ENCODE results near the gene KRT73. TPM values are rescaled to one million over a fixed set of nuclear protein-coding genes. Genes with fewer than 3 reads are reported as not detected.

The KRT73 gene
- total RNA-seq, 3 donors from 2014 or later (not counting 1 experiment from before 2014, with no cell fraction given), result 12.4 to 92.9 (median 23.3) TPM

DNA sequence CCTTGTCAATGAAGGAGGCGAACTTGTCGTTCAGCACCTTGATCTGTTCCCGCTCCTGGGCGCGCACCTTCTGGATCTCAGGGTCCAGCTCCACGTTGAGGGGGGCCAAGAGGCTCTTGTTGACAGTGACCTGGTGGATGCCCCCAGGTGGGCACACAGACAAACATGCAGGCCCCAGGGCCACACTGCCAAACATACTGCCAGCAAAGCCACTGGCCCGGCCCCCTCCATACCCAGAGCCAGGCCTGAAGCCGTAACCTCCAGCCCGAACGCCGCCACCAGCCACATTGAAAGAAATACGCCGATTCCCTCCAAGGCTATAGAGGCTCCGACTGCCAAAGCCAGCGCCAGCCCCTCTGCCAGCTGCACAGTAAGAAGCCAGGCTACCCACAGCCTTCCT, 45.1 kb downstream of the KRT73 start:
- no peaks in the 10 kb centered on the region for H3K36me3 Mint-ChIP-seq
- no peaks in the 10 kb centered on the region for H3K36me3 ChIP-seq (ENCODE audit: control insufficient read depth, insufficient read depth, low read length)
- H3K4me3 ChIP-seq (ENCODE audit: low read length), result no peak overlapping the region
- intact Hi-C loops (cut with micrococcal nuclease), result no loop called here
- TF ChIP-seq, protein P1, sequence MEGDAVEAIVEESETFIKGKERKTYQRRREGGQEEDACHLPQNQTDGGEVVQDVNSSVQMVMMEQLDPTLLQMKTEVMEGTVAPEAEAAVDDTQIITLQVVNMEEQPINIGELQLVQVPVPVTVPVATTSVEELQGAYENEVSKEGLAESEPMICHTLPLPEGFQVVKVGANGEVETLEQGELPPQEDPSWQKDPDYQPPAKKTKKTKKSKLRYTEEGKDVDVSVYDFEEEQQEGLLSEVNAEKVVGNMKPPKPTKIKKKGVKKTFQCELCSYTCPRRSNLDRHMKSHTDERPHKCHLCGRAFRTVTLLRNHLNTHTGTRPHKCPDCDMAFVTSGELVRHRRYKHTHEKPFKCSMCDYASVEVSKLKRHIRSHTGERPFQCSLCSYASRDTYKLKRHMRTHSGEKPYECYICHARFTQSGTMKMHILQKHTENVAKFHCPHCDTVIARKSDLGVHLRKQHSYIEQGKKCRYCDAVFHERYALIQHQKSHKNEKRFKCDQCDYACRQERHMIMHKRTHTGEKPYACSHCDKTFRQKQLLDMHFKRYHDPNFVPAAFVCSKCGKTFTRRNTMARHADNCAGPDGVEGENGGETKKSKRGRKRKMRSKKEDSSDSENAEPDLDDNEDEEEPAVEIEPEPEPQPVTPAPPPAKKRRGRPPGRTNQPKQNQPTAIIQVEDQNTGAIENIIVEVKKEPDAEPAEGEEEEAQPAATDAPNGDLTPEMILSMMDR (IDR thresholded peaks at IDR 0.05), result no peak
- no peaks in the 10 kb centered on the region for H3K9me3 Mint-ChIP-seq
- peaks cover 10% of the 10 kb centered on the region for H3K27me3 ChIP-seq (ENCODE audit: control insufficient read depth, insufficient read depth, low read length)
- H3K4me3 Mint-ChIP-seq, result no peak overlapping the region
- peaks cover 43% of the 10 kb centered on the region for H3K4me1 ChIP-seq (ENCODE audit: control insufficient read depth, insufficient read depth, low read length)
- peaks cover 12 to 30% of the 10 kb centered on the region in 2 donors for H3K27me3 Mint-ChIP-seq (ENCODE audit: low read depth in 2 of 2)
- ATAC-seq (no peak), DNase-seq (no peak)
- H3K27ac ChIP-seq (ENCODE audit: low read length), result no peak overlapping the region
- no peaks in the 10 kb centered on the region for H3K9me3 ChIP-seq (ENCODE audit: control insufficient read depth, insufficient read depth, low read length)
- peaks cover 39 to 40% of the 10 kb centered on the region in 2 donors for H3K4me1 Mint-ChIP-seq
- H3K27ac Mint-ChIP-seq, result peak overlapping the region in 1 of 2 donors; percentile 12
- 96% methylated on average over 15 of the region's 15 CpGs for WGBS (ENCODE audit: insufficient coverage)

- intact Hi-C loops (cut with micrococcal nuclease), result no loop called here
- DNase-seq, result no peak
- no peak for ATAC-seq
Measured at GRCh38 chr12:52570511-52570910, 47.8 kb downstream of the KRT73 start.

GRCh38 chr12:52568111-52568510, 50.2 kb downstream of the KRT73 start:
- Mint-ChIP-seq H3K36me3 (no peaks in the 10 kb centered on the region), H3K27ac (peak overlapping the region; percentile 91 to 97), H3K27me3 (ENCODE audit: low read depth in 2 of 2) (peaks cover 9 to 22% of the 10 kb centered on the region in 2 donors), H3K4me1 (peaks cover 55 to 57% of the 10 kb centered on the region in 2 donors), H3K4me3 (peak overlapping the region; percentile 93), H3K9me3 (no peaks in the 10 kb centered on the region)
- Histone ChIP-seq H3K27me3 (ENCODE audit: control insufficient read depth, insufficient read depth, low read length) (peaks cover 8% of the 10 kb centered on the region), H3K36me3 (ENCODE audit: control insufficient read depth, insufficient read depth, low read length) (no peaks in the 10 kb centered on the region), H3K9me3 (ENCODE audit: control insufficient read depth, insufficient read depth, low read length) (no peaks in the 10 kb centered on the region), H3K27ac (ENCODE audit: low read length) (peak overlapping the region; percentile 94), H3K4me3 (ENCODE audit: low read length) (no peak overlapping the region), H3K4me1 (ENCODE audit: control insufficient read depth, insufficient read depth, low read length) (peaks cover 45% of the 10 kb centered on the region)
- TF ChIP-seq, protein P1 (IDR thresholded peaks at IDR 0.05), result no peak
- DNase-seq (no peak), ATAC-seq (no peak)
- intact Hi-C loops (cut with micrococcal nuclease), result loop anchor here (5.0 kb wide), 2 partner anchors 216 to 304 kb away; no protein-coding TSS in a partner anchor
- 91% methylated on average over 12 of the region's 12 CpGs for whole genome bisulfite sequencing (ENCODE audit: insufficient coverage)

More at GRCh38 chr12:52570511-52570910, 47.8 kb downstream of the KRT73 start:
- peak overlapping the region in 1 of 2 donors; percentile 63 for H3K27ac Mint-ChIP-seq
- WGBS (ENCODE audit: insufficient coverage), result 94% methylated on average over 10 of the region's 10 CpGs
- peaks cover 12 to 27% of the 10 kb centered on the region in 2 donors for H3K27me3 Mint-ChIP-seq (ENCODE audit: low read depth in 2 of 2)
- no peaks in the 10 kb centered on the region for H3K36me3 Mint-ChIP-seq
- Histone ChIP-seq H3K4me1 (ENCODE audit: control insufficient read depth, insufficient read depth, low read length) (peaks cover 57% of the 10 kb centered on the region), H3K27ac (ENCODE audit: low read length) (no peak overlapping the region), H3K36me3 (ENCODE audit: control insufficient read depth, insufficient read depth, low read length) (no peaks in the 10 kb centered on the region), H3K4me3 (ENCODE audit: low read length) (no peak overlapping the region), H3K27me3 (ENCODE audit: control insufficient read depth, insufficient read depth, low read length) (peaks cover 10% of the 10 kb centered on the region), H3K9me3 (ENCODE audit: control insufficient read depth, insufficient read depth, low read length) (no peaks in the 10 kb centered on the region)
- TF ChIP-seq, protein P1 (IDR thresholded peaks at IDR 0.05), result no peak
- H3K9me3 Mint-ChIP-seq, result no peaks in the 10 kb centered on the region
- H3K4me3 Mint-ChIP-seq, result no peak overlapping the region
- peaks cover 54 to 55% of the 10 kb centered on the region in 2 donors for H3K4me1 Mint-ChIP-seq

DNA sequence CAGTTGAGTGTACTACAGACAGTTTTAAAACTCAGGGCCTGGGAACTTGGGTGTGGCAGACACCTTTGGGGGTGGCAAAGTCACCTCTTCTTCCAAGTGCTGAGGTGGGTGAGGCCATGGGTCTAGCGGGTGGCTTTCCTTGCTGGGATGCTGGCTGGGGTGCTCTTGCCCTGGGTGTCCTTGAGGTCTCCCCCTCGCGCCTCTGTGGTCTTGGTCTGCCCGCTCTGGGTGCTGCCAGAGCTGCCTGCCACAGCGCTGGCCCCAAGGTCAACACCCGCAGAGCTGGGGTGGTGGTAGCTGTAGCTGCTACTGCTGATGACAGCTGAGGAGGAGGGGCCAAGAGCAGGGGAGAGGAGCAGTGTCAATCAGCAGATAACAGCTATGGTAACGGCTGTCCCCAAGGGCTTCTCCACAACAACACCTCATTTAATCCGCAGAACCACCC, 51.5 kb downstream of the KRT73 start:
- Mint-ChIP-seq H3K9me3 (no peaks in the 10 kb centered on the region), H3K4me1 (peaks cover 46 to 54% of the 10 kb centered on the region in 2 donors), H3K36me3 (no peaks in the 10 kb centered on the region), H3K27me3 (ENCODE audit: low read depth in 2 of 2) (peaks cover 0 to 14% of the 10 kb centered on the region in 2 donors), H3K4me3 (peak overlapping the region; percentile 93), H3K27ac (peak overlapping the region; percentile 91 to 97)
- peaks cover 47% of the 10 kb centered on the region for H3K4me1 ChIP-seq (ENCODE audit: control insufficient read depth, insufficient read depth, low read length)
- peaks cover 5% of the 10 kb centered on the region for H3K27me3 ChIP-seq (ENCODE audit: control insufficient read depth, insufficient read depth, low read length)
- no peaks in the 10 kb centered on the region for H3K9me3 ChIP-seq (ENCODE audit: control insufficient read depth, insufficient read depth, low read length)
- H3K36me3 ChIP-seq (ENCODE audit: control insufficient read depth, insufficient read depth, low read length), result no peaks in the 10 kb centered on the region
- peak; percentile 89 to 94 (median 94) for ATAC-seq
- peak overlapping the region; percentile 94 for H3K27ac ChIP-seq (ENCODE audit: low read length)
- 23% methylated on average over 8 of the region's 8 CpGs for WGBS (ENCODE audit: insufficient coverage)
- TF ChIP-seq, protein P1 (IDR thresholded peaks at IDR 0.05), result no peak
- no peak overlapping the region for H3K4me3 ChIP-seq (ENCODE audit: low read length)
- DNase-seq, result peak; percentile 86 to 92
- intact Hi-C loops (cut with micrococcal nuclease), result loop anchor here (1.0 to 5.0 kb wide), 5 partner anchors 8 to 305 kb away; no protein-coding TSS in a partner anchor

Measured in natural killer cell (primary cell).